Sciatic nerve (tissue), 2 donors: ENCODE data around the gene PRKD1. TPM values are rescaled to one million over a fixed set of nuclear protein-coding genes. Genes with fewer than 3 reads are reported as not detected.
"Not testable (repeated sequence)": the region's sequence is repeated elsewhere in the genome, so short reads cannot be mapped to it uniquely, and the experiment has no call there.

Experiments
- ATAC-seq: fragments of 200-7000 bp; cut with Tn5 transposase; one replicate; pipeline ENCODE4 v1.9.1; 2020; ENCODE audit warnings: mild to moderate bottlenecking, moderate library complexity
- DNase-seq: peaks from one replicate; pipeline ENCODE4 v3.0.0-alpha.2; 2020; ENCODE audit warnings: low spot score
- intact Hi-C: fragments of 100-400 bp; cut with DNase I; formaldehyde crosslinking; loops from one replicate; pipeline ENCODE4 v1.14.2; 2022
- total RNA-seq: library from RNA; stranded (reverse); fragmentation: NEBNext Ultra II Directional; extraction: Animal tissue kit (Norgen Biotek cat#: 25700); gene quantifications from one replicate; pipeline ENCODE4 v1.2.1, GENCODE V29; 2021
- donor health status: DM: no; HTN: no; CAD: no.
- donor health status: DM: no; HTN: no; CAD: no.

Gene PRKD1
- total RNA-seq, 1 donor from 2014 or later = 34.0 TPM

DNA sequence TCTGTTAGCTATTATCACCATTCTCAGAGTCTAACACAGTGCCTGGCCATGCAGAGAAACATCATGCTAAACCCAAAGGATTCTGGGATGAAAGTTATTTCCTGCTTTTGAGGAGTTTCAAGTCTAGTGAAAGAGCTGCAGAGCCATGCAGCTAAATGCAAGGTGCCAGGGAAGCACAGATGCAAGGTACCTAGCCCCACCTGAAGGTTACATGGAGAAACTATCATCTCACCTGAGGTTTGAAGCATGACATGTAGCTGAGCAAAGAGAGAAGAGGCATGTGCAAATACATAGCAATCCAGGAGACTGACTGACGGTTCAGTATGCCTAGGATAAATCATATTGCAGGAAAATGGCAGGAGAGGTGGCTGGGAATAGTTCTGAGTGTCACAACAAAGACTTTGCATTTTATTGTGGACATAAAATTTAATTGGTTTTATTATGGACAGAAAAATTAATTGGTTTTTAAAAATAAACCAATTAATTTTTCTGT lies 170.4 kb downstream of the PRKD1 start:
- intact Hi-C loops = no loop called here
- DNase-seq (no peak), ATAC-seq (no peak)

DNA sequence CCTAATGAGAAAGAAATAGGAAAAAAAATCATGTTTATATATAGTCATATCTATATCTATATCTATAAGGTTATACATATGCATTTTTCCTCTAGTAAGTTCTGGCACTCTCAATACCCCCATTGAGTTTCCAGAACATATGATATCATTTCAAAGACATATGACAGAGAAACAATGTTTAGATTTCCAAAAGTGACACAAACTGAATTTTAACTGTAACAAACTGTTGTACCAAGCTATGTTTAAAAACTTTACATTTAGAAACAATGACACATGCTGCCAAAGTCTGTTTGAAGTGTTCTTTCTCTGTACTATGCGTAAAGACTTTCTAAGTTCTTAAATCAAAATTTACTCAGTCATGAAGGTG lies 171.6 kb downstream of the PRKD1 start:
- DNase-seq = no peak
- ATAC-seq = no peak
- intact Hi-C loops = no loop called here

DNA sequence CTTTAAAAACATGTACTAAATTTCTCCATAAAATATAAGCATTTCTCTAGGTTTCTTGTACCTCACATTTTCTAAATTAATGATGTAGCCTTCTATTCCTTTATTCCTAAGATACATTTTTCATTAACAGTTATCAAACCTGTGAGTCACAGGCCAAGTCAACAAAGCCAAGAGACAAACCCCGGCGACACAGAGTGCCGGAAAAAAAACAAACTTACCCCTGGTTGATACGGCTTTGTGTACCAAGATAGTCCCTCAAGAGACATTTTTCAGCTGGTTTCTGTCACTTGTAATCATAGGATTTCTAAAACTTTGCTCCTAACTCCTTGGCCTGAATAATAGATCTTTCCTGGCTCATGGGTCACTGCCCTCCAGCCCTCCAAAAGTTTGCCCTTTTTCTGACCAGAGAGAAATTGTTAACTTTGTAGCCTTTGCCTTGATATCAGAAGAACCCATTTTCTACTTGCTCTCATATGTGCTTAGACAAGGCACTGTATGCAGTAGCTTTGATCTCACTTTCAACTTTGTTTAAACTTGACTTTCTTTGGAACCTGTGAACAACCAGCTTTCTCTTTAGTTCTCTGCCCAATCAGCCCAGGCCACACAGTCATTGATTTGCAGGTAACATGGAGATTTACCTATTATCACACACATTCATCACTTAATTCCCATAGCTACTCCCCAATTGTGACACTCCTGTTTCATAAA lies 172.2 kb downstream of the PRKD1 start:
- intact Hi-C loops = no loop called here
- no peak for ATAC-seq
- DNase-seq = no peak

DNA sequence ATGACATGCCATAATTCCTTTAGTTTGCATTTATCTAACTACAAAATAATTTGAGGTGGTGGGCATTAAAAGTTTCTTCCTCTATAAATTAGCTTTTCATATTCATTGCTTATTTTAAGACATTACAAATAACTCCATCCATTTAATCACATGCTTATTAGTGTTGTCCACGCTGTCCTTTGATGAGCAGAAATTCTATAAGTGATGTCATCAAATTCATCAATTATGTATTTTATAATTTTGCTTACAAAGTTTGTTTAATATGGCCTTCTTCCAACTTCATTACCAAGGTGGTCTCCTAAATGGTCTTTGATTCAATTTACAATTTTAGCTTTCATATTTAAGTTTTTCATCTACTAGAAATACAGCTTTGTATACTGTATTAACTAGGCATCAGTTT lies 173.5 kb downstream of the PRKD1 start:
- no peak for DNase-seq
- ATAC-seq = no peak
- intact Hi-C loops = no loop called here

DNA sequence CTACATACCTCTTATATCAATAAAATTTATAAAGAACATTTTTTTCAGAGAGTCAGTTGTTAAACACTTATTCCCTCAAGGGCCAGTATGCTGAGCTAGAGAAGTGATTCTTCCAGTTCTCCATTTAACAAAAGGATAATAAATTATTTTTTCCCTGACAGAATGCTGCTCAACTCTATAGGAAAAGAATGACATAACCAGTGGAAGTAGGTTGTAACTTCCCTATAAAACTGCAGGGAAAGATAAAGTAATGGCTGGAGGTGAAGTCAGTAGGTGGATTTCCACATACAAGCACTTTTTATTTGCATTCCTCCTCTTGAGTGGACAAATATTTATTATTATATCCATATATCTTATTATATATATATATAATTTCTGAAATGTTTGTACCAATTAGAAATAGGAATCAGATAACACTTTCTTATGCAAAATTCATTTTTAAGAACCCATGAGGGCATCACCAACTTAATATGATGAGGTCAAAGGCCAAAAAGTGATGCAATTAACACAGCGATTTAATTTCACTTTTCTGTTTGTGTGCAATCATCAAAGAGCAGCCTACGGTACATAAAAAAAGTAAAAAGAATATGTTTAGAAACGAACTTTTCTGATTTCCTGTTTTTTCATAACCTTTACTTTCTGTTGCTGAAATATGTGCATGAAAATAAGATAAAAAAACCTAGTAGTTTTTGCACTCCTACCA lies 175.3 kb downstream of the PRKD1 start:
- ATAC-seq (no peak), DNase-seq (no peak)
- intact Hi-C loops = no loop called here

DNA sequence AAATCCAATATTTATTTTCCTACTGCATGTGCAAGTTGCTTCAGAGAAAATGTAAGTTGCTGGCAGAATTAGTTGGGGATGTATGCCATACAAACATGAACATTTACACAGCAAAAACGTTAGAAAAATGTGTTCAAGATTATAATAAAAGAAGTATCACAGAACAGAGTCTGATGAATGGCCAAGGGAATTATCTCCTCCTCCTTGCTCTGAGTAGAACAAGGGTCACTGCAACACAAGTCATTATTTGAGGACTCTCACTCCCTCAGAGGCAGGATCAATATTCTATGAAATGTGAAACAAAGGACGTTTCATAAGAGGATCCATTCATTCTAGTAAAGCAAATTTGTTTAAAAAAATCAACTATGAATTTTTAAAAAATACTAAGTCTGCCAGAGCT lies 177.8 kb downstream of the PRKD1 start:
- DNase-seq (no peak), ATAC-seq (no peak)
- intact Hi-C loops = no loop called here

DNA sequence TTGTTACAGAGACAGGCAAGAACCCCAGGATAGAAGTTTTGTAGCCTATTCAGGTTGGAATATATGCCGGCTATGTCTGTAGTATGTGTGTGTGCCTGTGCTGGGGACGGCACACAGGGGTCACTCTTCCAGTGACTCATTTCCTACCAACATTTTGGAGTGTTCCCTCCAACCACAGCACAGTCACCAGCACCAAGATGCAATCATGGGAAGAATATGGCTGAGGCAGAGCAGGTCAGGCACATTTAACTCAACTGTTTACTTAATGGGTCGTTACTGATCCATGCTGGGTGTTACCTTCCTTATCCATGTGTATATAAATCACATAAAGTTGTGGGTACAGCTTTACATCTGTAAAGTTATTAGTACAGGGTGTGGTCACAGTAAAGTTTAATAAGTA lies 178.3 kb downstream of the PRKD1 start:
- intact Hi-C loops = no loop called here
- peak; percentile 39 for ATAC-seq
- no peak for DNase-seq

DNA sequence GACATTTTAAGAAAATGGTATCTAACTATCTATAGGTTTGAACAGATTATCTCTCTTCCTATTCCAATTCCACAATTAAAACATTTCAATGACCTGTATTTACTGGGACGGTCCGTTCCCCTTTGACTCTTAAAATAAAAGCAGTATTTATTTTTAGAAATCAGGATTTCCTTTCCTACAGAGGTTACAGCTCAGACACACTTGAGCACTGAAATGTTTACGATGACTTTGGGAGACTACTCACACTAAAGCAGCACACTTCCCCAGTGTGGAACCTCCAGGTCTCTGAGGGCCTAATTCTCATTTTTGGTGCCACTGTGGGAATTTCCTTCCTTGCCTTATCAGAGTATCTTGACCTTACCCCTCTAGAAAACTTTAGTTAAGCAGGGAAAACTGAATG lies 181.8 kb downstream of the PRKD1 start:
- intact Hi-C loops = no loop called here
- DNase-seq (no peak), ATAC-seq (no peak)

DNA sequence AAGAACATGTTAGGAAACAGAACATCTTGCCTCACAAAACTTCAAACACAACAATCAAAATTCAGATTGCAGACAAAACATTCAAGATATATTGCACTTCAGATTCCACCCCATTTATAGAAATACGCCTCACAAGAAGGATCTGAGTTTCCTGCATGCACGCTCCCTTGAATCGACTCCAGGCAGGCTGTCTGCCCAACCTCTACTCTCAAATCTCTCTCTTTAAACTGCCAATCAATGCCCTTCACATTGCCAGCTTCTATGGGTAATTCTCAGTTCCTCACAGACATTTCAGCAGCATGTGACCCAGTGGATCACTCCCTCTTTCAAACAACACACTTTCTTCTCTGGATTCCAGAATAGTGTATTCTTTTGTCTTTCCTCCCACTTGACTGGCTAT lies 184.1 kb downstream of the PRKD1 start:
- ATAC-seq (no peak), DNase-seq (no peak)
- intact Hi-C loops = no loop called here

DNA sequence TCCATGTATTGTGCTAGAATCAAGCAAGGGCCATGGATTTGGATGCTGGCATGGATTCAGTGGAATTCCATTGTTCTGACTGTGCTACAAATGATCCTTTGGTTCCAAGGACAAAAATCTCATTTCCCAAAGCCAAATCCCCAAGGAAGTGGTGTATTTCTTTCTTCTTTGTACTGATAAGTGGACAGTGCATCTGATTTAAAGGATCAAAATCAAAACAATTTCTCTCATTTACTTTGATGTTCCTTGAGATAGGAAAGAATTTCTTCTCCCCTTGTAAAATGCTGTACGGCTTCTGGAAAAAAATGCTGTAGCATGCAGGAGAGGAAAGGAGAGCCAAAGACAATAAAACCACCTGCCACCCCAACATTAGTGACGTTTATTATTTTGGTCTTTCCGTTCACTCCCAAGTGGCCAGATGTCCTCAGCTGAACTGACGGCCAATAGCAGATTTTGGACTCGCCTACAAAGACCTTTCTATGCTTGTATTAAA lies 185.7 kb downstream of the PRKD1 start:
- ATAC-seq (peak; percentile 79), DNase-seq (no peak)
- intact Hi-C loops = no loop called here

DNA sequence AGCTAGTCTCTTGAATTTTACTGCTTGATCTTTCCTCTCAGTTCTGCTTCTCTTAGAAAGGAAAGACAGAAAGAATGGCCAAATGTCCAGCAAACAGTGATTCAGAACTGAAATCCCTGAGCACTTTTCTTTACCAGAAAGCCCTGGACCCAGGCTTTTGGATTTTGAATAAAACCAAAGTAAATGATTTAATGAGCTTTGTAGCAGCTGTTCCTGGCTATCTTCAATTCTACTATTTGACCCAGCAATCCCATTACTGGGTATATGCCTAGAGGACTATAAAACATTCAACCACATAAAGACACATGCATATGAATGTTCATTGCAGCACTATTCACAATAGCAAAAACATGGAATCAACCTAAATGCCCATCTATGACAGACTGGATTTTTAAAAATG lies 187.2 kb downstream of the PRKD1 start:
- DNase-seq = no peak
- no peak for ATAC-seq
- intact Hi-C loops = no loop called here

DNA sequence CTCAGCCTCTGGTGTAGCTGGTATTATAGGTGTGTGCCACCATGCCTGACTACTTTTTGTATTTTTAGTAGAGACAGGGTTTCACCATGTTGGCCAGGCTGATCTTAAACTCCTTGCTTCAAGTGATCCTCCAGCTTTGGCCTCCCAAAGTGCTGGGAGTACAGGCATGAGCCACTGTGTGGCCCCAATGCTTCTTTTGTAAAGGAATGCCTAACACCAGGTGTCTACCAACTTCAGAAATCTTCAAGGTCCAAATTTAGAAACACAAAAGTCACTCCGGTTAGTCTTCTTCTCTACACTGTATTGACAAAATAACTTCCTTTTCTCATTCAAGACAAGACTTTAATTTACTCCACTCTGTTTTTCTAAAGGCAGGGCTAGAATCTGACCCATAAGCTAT lies 188.7 kb downstream of the PRKD1 start:
- intact Hi-C loops = no loop called here
- no peak for DNase-seq
- no peak for ATAC-seq

DNA sequence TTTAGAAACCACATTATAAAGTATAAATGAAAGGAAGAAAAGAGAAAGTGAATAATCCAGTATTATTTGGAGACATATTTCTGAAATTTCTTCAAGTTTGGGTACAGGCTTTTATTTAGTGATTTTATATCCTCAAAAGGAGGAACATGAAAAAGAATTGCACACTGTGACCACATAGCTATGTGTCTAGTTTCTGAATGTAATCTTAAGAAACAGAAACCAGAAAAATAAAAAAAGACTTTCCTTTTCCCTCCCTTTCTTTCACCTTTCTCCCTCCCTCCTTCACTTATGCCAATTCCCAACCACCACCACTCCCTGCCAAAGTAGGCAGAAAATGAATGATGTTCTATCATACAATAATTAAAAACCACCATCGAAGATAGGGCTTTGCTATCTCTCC lies 189.6 kb downstream of the PRKD1 start:
- DNase-seq (no peak), ATAC-seq (no peak)
- intact Hi-C loops = no loop called here

DNA sequence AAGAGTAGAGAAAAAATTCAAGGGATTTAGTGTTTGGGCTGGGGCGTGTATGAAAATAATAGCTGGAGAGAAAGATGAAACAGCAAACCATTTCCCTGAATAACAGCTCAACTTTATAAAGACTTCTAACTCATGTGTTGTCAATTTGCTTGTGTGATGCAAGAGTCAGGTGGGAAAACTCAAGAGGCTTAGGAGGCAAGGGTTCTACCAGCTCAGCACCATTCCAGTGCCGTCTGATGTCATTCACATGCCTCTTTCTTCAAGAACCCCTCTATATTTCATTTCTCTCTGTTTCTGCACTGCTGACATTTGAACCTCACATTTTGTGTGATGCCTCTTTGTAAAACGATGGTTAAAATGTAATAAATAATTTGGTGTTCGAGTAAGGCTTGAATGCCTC lies 192.2 kb downstream of the PRKD1 start:
- ATAC-seq (peak; percentile 86), DNase-seq (no peak)
- intact Hi-C loops = no loop called here

DNA sequence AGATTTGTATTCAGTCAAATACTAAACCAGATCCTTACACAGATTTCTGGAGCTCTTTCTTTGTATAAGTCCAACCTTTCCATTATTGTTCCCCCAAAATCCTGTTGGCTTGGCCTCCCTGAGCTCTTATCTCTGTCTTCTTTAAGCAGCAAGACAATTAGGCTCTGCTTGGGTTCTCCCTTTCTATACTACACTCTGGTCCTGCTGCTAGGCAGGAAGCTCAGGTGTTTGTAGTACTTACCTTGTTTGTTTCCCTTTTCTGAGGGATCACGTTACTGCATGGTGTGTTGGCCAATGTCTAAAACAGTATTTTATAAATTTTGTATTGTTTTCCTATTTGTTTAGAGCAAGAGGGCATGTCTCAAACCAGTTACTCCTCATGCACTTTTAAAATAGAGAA lies 192.9 kb downstream of the PRKD1 start:
- ATAC-seq = no peak
- intact Hi-C loops = no loop called here
- no peak for DNase-seq

DNA sequence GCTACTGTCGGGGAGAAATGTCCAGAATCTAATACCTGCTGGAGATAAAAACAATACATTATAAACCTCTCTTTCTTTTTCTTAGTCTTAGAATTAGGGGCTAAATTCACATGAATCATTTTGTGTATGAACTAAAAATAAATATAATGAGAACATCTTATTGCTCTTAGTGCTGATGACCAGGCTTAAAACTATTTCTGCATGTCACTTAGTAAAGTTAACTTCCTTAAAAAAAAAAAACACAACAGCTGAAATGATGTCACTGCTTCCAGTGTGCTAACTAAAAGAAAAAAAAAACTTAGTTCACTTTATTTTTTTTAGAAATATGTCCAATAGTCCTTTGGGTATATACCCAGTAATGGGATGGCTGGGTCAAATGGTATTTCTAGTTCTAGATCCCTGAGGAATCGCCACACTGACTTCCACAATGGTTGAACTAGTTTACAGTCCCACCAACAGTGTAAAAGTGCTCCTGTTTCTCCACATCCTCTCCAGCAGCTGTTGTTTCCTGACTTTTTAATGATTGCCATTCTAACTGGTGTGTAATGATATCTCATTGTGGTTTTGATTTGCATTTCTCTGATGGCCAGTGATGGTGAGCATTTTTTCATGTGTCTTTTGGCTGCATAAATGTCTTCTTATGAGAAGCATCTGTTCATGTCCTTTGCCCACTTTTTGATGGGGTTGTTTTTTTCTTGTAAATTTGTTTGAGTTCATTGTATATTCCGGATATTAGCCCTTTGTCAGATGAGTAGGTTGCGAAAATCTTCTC lies 200.9 kb downstream of the PRKD1 start:
- DNase-seq, intact Hi-C loops, ATAC-seq: not testable (repeated sequence)

DNA sequence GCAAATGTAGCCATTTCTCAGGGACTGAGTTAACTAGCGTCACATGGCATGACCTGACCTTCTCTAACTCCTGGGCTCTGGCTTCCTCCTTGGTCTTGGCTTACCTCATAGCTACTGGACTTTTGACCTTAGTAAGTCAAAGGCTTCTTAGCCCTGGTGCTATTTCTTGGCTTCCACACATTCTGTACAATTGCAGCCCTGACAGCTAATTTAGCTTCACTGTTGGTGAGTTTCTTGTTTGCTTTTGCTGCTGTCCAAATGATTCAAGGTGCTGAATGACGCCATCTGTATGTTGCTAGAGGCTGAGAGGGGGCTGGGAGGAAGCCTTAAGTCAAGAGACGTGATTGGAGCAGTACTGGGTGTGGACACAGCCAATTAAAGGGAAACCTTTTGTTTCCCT lies 202.7 kb downstream of the PRKD1 start:
- ATAC-seq = peak; percentile 85

DNA sequence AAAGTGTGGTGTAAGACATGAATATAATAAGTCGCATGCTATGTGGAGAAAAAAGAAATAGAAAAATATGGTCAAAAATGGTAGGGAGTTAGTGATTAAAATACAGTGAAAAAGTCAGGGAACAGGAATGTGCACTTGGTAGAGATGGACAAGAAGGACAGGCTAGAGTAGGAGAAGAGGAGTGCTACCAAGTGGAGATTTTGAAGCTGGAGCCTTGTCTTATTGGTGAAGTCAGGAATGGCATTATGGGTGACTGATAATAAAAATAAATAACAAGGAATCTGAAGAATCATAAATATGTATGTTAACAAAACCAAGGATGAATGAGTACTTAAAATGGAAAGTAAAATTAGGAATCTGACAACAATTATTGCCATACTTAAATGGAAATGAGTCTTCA lies 204.8 kb downstream of the PRKD1 start:
- DNase-seq (no peak), ATAC-seq (no peak)
- intact Hi-C loops = no loop called here

More for the DNA sequence above, 202.7 kb downstream of the PRKD1 start:
- DNase-seq = no peak
- intact Hi-C loops = no loop called here

DNA sequence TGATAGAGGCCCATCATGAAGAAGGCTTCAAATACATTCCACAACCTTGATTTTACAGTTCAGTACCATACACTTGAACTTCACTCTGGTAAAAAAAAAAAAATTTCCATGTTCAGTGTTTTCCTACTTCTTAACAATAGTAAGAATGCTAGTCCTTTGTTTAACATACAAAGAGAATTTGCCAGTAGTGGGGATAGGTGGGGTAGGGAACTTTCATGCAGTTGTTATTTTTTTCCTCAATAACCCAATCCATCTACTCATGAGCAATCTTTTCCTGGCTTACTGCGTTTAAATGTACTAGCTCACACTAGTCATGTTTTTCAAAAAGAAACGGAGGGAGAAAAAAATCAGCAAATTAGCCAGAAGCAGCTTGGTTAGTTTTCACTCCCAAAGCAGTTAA lies 206.1 kb downstream of the PRKD1 start:
- no peak for DNase-seq
- ATAC-seq = no peak
- intact Hi-C loops = no loop called here

DNA sequence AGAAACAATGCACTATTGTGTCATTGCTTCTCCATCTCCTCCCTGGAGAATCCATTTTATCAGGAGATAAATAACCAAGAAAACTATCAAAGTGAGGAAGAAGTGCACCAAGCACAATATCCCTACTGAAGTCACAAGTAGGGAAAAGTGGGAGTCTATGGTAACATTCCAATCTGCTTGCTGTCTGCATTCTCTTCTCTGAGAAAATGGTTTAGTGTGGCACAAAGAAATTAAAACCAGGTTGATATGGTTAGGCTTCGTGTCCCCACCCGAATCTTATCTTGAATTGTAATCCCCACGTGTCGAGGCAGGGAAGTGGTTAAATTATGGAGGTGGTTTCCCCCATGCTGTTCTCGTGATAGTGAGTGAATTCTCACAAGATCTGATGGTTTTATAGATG lies 209.7 kb downstream of the PRKD1 start:
- ATAC-seq (no peak), DNase-seq (no peak)
- intact Hi-C loops = no loop called here
